Transverse colon (tissue), 4 donors: Measurements from ENCODE around the gene KLF15.

Source experiments
- EP300 ChIP-seq: sonication (generic); formaldehyde crosslinking; IDR thresholded peaks from one replicate; pipeline ENCODE4 v1.6.1; 2017; ENCODE audit warnings: antibody characterized with exemption, low read depth
- POLR2AphosphoS5 ChIP-seq, 3 donors: sonication (generic); formaldehyde crosslinking; IDR thresholded peaks; one replicate each; pipeline ENCODE4 v1.6.1; 2016; ENCODE audit warnings: antibody characterized with exemption in 3 of 3
- TF ChIP-seq, protein P1 (sequence below), 5 experiments: fragments of 200-600 bp in 3 of 5; fragments of 450-650 bp in 2 of 5; sonication (generic) in 3 of 5; IDR thresholded peaks; 1 replicate in 2 of 5; 2 replicates in 3 of 5; pipeline ENCODE4 v1.5.1; 2016 to 2017; ENCODE audit warnings: antibody characterized with exemption in 5 of 5, inconsistent platforms in 3 of 5, mild to moderate bottlenecking in 2 of 5, moderate library complexity in 1 of 5

DNA sequence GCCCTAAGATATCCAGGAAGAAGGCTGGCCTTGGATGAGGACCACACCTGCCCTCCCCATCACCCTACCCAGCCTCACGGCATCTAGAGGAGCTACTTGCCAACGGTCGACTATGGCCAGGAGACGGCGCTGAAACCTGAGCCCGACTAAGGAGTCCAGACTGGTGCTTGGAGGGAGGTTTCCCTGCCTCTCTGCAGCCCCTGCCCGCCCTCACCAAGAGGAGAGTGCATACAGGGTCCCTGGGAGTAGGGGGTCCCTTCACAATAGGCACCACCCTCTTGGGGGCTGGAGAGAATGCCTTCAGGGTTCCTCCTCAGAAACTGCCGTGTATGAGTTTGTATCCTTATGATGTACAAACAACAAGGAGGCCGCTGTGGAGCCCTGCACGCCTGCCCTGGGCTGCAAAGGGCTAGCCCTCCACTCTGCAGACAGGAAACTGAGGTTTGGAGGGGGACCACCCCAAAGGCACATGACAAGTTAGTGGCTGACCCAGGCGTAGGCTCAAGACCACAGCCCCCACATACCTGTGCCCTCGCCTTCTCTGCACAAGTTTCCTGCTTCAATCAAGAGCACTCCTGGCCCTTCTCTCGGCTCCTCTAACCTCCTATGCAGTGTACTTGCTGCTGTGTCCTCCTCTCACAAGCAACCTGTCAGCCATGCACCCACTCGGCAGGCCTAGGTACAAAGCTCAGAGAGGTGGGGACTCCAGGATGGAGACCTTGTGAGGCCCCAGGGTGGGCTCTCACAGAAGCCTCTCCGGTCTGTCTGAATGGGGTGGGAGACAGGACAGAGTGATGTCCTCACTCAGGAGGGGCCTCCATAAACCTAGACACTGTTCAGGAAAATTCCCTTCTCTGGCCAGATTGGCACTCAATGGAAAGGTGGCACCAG is 7.4 kb downstream of the KLF15 start:
- TF ChIP-seq, protein P1, sequence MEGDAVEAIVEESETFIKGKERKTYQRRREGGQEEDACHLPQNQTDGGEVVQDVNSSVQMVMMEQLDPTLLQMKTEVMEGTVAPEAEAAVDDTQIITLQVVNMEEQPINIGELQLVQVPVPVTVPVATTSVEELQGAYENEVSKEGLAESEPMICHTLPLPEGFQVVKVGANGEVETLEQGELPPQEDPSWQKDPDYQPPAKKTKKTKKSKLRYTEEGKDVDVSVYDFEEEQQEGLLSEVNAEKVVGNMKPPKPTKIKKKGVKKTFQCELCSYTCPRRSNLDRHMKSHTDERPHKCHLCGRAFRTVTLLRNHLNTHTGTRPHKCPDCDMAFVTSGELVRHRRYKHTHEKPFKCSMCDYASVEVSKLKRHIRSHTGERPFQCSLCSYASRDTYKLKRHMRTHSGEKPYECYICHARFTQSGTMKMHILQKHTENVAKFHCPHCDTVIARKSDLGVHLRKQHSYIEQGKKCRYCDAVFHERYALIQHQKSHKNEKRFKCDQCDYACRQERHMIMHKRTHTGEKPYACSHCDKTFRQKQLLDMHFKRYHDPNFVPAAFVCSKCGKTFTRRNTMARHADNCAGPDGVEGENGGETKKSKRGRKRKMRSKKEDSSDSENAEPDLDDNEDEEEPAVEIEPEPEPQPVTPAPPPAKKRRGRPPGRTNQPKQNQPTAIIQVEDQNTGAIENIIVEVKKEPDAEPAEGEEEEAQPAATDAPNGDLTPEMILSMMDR (IDR thresholded peaks at IDR 0.05): no peak
- no peak for TF ChIP-seq EP300
- no peak for TF ChIP-seq POLR2AphosphoS5 (IDR thresholded peaks at IDR 0.05)
